Cardiac fibroblast (primary cell): ENCODE data around the gene IBTK.

ENCODE experiments used
- DNase-seq, 2 donors: peaks; one replicate each; pipeline versions ENCODE4 v3.0.0 to v3.0.0-alpha.2; 2010; ENCODE audit warnings: low read depth in 2 of 2
- H3K4me3 ChIP-seq, 2 donors: replicated peaks in 1 of 2; 1 replicate in 1 of 2; 2 replicates in 1 of 2; pipeline ENCODE4 v1.5.1; 2011; ENCODE audit warnings: low read depth in 2 of 2, low read length in 2 of 2, mild to moderate bottlenecking in 2 of 2, moderate library complexity in 1 of 2
- CTCF ChIP-seq: IDR thresholded peaks from one replicate; pipeline ENCODE4 v1.5.1; 2011; ENCODE audit warnings: low read depth, mild to moderate bottlenecking, low read length, inconsistent platforms

IBTK gene

DNA sequence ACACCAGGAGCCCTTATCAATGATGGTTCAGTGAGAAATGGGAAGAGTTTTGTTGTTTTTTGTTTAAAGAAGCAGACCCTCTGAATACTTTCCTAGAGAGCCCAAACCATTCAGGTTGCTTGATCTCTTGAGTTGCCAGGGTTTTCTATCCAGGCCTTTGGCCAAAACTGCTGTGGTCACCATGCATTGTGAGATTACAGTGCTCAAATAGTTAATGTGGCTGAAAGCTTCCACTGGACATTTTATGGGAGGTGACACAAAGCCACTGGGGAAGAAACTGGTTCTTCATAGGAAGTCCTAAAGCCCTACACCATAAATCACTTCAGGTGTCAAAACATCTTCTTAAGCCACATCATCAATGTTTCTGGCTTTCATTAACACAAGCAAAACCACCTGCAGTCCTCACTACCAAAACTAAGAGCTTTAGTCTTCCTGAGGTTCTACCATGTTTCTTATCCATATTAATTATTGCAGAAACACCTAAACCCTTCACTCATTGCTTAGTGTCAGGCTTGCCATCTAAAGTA lies 101.6 kb downstream of the IBTK start:
- TF ChIP-seq CTCF: no peak
- DNase-seq: no peak
- H3K4me3 ChIP-seq: no peak overlapping the region

DNA sequence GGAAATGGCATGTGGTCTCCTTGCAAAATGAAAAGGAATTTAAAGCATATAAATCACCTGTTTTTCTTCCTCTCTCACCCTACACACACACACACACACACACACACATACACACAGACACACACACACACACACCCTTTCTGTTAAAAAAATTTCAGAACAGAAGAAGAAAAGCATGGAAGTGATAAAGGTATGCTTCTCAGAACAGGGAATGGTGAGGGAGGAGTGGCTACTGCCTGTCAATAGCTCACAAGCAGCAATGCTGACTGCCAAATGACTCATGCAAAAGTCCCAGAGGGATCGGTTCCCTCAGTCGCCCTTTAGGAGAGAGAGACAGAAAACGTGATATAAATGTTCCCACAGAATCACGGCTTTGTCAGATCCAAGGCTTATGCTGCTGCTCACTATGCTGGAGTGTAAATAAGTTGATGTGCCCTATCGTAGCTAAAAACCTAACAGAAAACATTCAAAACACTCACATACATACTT lies 102.6 kb downstream of the IBTK start:
- peak; percentile 82 to 95 for DNase-seq
- H3K4me3 ChIP-seq: no peak overlapping the region
- no peak for TF ChIP-seq CTCF

GRCh38 chr6:82144007-82144851 lies 103.3 kb downstream of the IBTK start:
- H3K4me3 ChIP-seq: peak overlapping the region in 1 of 2 donors; percentile 9
- DNase-seq: peak; percentile 85 to 98
- no peak for TF ChIP-seq CTCF

- H3K4me3 ChIP-seq: no peak overlapping the region
- TF ChIP-seq CTCF: no peak
- peak; percentile 16 to 22 for DNase-seq
Measured at GRCh38 chr6:82143041-82143481, 104.5 kb downstream of the IBTK start.

GRCh38 chr6:82142524-82142923 lies 105.0 kb downstream of the IBTK start:
- DNase-seq: no peak
- TF ChIP-seq CTCF: no peak
- H3K4me3 ChIP-seq: no peak overlapping the region

- TF ChIP-seq CTCF: no peak
- no peak overlapping the region for H3K4me3 ChIP-seq
- peak in 1 of 2 donors; percentile 23 for DNase-seq
Measured at GRCh38 chr6:82138075-82138791, 109.3 kb downstream of the IBTK start.
